Measurements from ENCODE around the gene KRTAP4-5.

Gene KRTAP4-5

GRCh38 chr17:41185001-41185400 is 35.4 kb upstream of the KRTAP4-5 start:
- Histone ChIP-seq H3K4me3 (IDR thresholded peaks at IDR 0.05; ENCODE audit: insufficient read depth, low read depth, low read length) (no peak overlapping the region), H3K27ac (no peak overlapping the region), H3K4me1 (ENCODE audit: low read depth, poor library complexity, severe bottlenecking) (no peaks in the 10 kb centered on the region), H4K20me1 (ENCODE audit: insufficient read depth) (no peaks in the 10 kb centered on the region), H3K27me3 (ENCODE audit: insufficient read depth, low read depth) (no peaks in the 10 kb centered on the region), H3K36me3 (ENCODE audit: insufficient read depth) (no peaks in the 10 kb centered on the region), H3K4me2 (no peak overlapping the region), H2AFZ (ENCODE audit: low read depth) (no peak overlapping the region), H3K79me2 (ENCODE audit: insufficient read depth, low read depth) (no peaks in the 10 kb centered on the region), H3K9ac (no peak overlapping the region)
- TF ChIP-seq, protein P1, sequence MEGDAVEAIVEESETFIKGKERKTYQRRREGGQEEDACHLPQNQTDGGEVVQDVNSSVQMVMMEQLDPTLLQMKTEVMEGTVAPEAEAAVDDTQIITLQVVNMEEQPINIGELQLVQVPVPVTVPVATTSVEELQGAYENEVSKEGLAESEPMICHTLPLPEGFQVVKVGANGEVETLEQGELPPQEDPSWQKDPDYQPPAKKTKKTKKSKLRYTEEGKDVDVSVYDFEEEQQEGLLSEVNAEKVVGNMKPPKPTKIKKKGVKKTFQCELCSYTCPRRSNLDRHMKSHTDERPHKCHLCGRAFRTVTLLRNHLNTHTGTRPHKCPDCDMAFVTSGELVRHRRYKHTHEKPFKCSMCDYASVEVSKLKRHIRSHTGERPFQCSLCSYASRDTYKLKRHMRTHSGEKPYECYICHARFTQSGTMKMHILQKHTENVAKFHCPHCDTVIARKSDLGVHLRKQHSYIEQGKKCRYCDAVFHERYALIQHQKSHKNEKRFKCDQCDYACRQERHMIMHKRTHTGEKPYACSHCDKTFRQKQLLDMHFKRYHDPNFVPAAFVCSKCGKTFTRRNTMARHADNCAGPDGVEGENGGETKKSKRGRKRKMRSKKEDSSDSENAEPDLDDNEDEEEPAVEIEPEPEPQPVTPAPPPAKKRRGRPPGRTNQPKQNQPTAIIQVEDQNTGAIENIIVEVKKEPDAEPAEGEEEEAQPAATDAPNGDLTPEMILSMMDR (conservative IDR thresholded peaks at IDR 0.05; ENCODE audit: low read depth, low read length) = no peak

DNA sequence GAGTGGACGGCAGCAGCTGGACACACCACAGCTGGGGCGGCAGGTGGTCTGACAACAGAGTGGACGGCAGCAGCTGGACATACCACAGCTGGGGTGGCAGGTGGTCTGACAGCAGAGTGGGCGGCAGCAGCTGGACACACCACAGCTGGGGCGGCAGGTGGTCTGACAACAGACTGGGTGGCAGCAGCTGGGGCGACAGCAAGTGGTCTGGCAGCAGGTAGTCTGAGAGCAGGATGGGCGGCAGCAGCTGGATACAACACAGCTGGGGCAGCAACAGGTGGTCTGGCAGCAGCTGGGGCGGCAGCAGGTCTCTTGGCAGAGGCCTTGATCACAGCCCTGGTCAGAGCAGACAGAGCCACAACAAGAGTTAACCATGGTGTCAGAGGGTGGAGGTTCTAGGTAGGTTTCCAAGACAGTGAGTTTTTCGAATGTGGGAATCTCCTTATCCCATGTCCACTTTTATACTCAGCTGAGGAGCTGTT is 34.9 kb upstream of the KRTAP4-5 start, which contains the start of gene KRTAP4-1:
KRTAP4-1 (minus strand) TSS at position 432 of the 482 bp plus-strand sequence; CDS start at position 375, 57 bp downstream.
- no peak within 1 kb of the TSS for H2AFZ ChIP-seq (ENCODE audit: low read depth)
- no peaks in the 10 kb centered on the region for H4K20me1 ChIP-seq (ENCODE audit: insufficient read depth)
- H3K27me3 ChIP-seq (ENCODE audit: insufficient read depth, low read depth) = no peaks in the 10 kb centered on the region
- no peak within 1 kb of the TSS for H3K4me3 ChIP-seq (IDR thresholded peaks at IDR 0.05; ENCODE audit: insufficient read depth, low read depth, low read length)
- no peak within 1 kb of the TSS for H3K27ac ChIP-seq
- TF ChIP-seq, protein P1 (conservative IDR thresholded peaks at IDR 0.05; ENCODE audit: low read depth, low read length) = no peak
- no peaks in the 10 kb centered on the region for H3K79me2 ChIP-seq (ENCODE audit: insufficient read depth, low read depth)
- no peak within 1 kb of the TSS for H3K4me2 ChIP-seq
- H3K36me3 ChIP-seq (ENCODE audit: insufficient read depth) = no peaks in the 10 kb centered on the region
- no peaks in the 10 kb centered on the region for H3K4me1 ChIP-seq (ENCODE audit: low read depth, poor library complexity, severe bottlenecking)
- H3K9ac ChIP-seq = no peak within 1 kb of the TSS

DNA sequence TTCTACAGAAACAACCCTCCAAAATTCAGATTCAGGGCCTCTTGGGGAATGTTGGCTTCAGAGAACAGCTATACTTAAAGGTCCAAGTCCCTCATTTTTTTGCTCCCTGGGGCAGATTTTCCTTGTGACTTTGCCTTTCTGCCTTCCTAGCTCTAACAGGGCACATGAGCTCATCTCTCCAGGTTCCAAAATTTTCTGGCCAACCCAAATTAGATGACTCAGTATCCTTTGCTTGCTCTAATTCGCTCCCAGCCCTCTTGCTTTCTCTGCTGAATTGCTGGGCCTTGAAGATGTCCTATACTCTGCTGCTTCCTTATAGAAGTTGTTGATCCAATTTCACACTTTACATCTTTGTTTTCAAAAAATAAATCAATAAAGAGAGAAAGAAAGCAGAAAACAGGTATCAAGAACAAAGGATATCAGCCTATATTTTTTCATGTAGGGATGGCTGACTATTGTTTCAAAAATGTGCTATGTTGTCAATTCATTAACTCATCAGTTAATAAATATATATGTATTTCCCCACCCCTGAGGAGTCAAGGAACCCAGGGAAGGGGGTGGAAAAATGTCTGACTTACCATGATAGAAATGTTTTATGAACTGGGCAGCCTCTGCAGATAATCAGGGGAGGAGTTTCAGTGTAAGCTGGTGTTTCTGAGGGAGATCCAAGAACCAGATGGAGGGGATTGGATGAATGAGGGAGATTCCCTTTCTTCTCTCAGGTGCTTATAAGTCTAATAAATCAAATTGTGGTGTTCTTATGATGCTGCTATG is 29.4 kb upstream of the KRTAP4-5 start:
- Histone ChIP-seq H3K4me3 (IDR thresholded peaks at IDR 0.05; ENCODE audit: insufficient read depth, low read depth, low read length) (no peak overlapping the region), H4K20me1 (ENCODE audit: insufficient read depth) (no peaks in the 10 kb centered on the region), H3K27ac (no peak overlapping the region), H2AFZ (ENCODE audit: low read depth) (no peak overlapping the region), H3K9ac (no peak overlapping the region), H3K79me2 (ENCODE audit: insufficient read depth, low read depth) (no peaks in the 10 kb centered on the region), H3K4me1 (ENCODE audit: low read depth, poor library complexity, severe bottlenecking) (peaks cover 10% of the 10 kb centered on the region), H3K36me3 (ENCODE audit: insufficient read depth) (no peaks in the 10 kb centered on the region), H3K27me3 (ENCODE audit: insufficient read depth, low read depth) (no peaks in the 10 kb centered on the region), H3K4me2 (no peak overlapping the region)
- TF ChIP-seq, protein P1 (conservative IDR thresholded peaks at IDR 0.05; ENCODE audit: low read depth, low read length) = no peak

DNA sequence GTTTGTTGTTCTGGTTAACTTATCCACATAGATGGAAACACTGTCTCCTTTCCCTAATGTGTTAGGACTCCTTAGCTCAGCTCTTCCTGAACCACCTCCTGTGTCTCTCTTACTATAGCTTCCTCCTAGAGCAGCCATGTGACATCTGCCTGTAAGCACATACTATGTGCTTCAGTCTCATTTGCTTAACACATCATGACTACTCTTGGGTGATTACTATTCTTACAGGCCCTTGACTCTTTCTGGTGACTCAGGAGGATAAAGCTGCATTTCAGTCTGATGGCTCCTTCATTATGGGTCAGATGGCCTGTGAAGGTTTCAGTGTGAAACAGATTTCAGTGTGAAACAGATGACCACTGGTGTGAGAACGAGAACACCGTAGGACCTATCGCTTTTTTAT is 28.7 kb upstream of the KRTAP4-5 start:
- TF ChIP-seq, protein P1 (conservative IDR thresholded peaks at IDR 0.05; ENCODE audit: low read depth, low read length) = no peak
- no peaks in the 10 kb centered on the region for H4K20me1 ChIP-seq (ENCODE audit: insufficient read depth)
- no peaks in the 10 kb centered on the region for H3K79me2 ChIP-seq (ENCODE audit: insufficient read depth, low read depth)
- no peaks in the 10 kb centered on the region for H3K27me3 ChIP-seq (ENCODE audit: insufficient read depth, low read depth)
- no peak overlapping the region for H3K27ac ChIP-seq
- no peak overlapping the region for H3K4me3 ChIP-seq (IDR thresholded peaks at IDR 0.05; ENCODE audit: insufficient read depth, low read depth, low read length)
- peaks cover 10% of the 10 kb centered on the region for H3K4me1 ChIP-seq (ENCODE audit: low read depth, poor library complexity, severe bottlenecking)
- no peak overlapping the region for H3K9ac ChIP-seq
- no peak overlapping the region for H2AFZ ChIP-seq (ENCODE audit: low read depth)
- H3K36me3 ChIP-seq (ENCODE audit: insufficient read depth) = no peaks in the 10 kb centered on the region
- no peak overlapping the region for H3K4me2 ChIP-seq

Measured in KMS-11 (cell line).